ENCODE measurements around the gene NBAS.

DNA sequence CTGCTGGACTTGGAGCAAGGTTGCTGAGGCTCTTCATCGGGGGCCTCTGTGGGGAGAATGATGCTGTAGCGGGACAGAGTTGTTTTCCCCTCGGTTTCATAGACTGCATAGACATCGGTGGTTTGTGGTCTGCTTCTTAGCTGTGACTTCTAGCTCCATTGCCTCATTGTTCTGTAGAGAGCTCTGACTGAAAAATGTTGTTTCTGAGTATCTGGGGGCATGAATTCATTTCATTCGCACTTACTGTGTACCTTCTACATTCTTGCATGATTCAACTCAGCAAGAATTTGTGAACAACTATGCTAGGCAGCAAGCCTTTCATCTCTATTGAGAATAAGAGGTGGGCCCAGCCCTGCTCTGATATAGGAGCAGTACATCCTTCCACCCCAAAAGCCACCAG lies 406.8 kb downstream of the NBAS start:
- TF ChIP-seq POLR2A (IDR thresholded peaks at IDR 0.05), result no peak
- TF ChIP-seq, protein P1, sequence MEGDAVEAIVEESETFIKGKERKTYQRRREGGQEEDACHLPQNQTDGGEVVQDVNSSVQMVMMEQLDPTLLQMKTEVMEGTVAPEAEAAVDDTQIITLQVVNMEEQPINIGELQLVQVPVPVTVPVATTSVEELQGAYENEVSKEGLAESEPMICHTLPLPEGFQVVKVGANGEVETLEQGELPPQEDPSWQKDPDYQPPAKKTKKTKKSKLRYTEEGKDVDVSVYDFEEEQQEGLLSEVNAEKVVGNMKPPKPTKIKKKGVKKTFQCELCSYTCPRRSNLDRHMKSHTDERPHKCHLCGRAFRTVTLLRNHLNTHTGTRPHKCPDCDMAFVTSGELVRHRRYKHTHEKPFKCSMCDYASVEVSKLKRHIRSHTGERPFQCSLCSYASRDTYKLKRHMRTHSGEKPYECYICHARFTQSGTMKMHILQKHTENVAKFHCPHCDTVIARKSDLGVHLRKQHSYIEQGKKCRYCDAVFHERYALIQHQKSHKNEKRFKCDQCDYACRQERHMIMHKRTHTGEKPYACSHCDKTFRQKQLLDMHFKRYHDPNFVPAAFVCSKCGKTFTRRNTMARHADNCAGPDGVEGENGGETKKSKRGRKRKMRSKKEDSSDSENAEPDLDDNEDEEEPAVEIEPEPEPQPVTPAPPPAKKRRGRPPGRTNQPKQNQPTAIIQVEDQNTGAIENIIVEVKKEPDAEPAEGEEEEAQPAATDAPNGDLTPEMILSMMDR (IDR thresholded peaks at IDR 0.05), result no peak
- TF ChIP-seq EP300 (IDR thresholded peaks at IDR 0.05), result no peak

All from ovary (tissue), 3 donors.